Upper lobe of left lung (tissue), 6 donors: ENCODE data around the gene ATF6B. TPM values are rescaled to one million over a fixed set of nuclear protein-coding genes. Genes with fewer than 3 reads are reported as not detected.

Experiments
- ATAC-seq, 2 donors: fragments of 200-7000 bp; cut with Tn5 transposase; one replicate each; pipeline ENCODE4 v1.9.1; 2022; ENCODE audit warnings: mild to moderate bottlenecking in 2 of 2, moderate library complexity in 2 of 2; ENCODE audit not compliant: low FRiP score in 2 of 2
- DNase-seq, 2 donors: peaks; one replicate each; pipeline ENCODE4 v3.0.0-alpha.2; 2019 to 2020
- H3K27ac ChIP-seq, 4 donors: fragments of 200-600 bp; sonication (generic); one replicate each; pipeline ENCODE4 v1.5.1; 2016 to 2019
- H3K27me3 ChIP-seq, 4 donors: fragments of 200-600 bp; sonication (generic); one replicate each; pipeline ENCODE4 v1.5.1; 2017 to 2019
- H3K36me3 ChIP-seq, 4 donors: fragments of 200-600 bp; sonication (generic); one replicate each; pipeline ENCODE4 v1.5.1; 2016 to 2019
- H3K4me1 ChIP-seq, 4 donors: fragments of 200-600 bp; sonication (generic); one replicate each; pipeline ENCODE4 v1.5.1; 2018 to 2019
- H3K4me3 ChIP-seq, 4 donors: fragments of 200-600 bp; sonication (generic); one replicate each; pipeline ENCODE4 v1.5.1; 2017 to 2019; ENCODE audit warnings: mild to moderate bottlenecking in 2 of 4, moderate library complexity in 1 of 4
- H3K9me3 ChIP-seq, 4 donors: fragments of 200-600 bp; sonication (generic); one replicate each; pipeline ENCODE4 v1.5.1; 2018 to 2019
- CTCF ChIP-seq, 6 experiments: fragments of 450-650 bp in 4 of 6; fragments of 200-600 bp in 2 of 6; sonication (generic) in 2 of 6; IDR thresholded peaks; one replicate each; pipeline ENCODE4 v1.5.1; 2016 to 2019; ENCODE audit warnings: antibody characterized with exemption in 6 of 6
- EP300 ChIP-seq, 4 donors: sonication (generic); formaldehyde crosslinking; IDR thresholded peaks; one replicate each; pipeline ENCODE4 v1.5.1; 2017; ENCODE audit warnings: antibody characterized with exemption in 4 of 4, control low read depth in 2 of 4
- POLR2A ChIP-seq, 4 donors: fragments of 450-650 bp; IDR thresholded peaks; one replicate each; pipeline ENCODE4 v1.5.1; 2016 to 2017; ENCODE audit warnings: antibody characterized with exemption in 4 of 4, mild to moderate bottlenecking in 2 of 4
- POLR2AphosphoS5 ChIP-seq, 2 donors: sonication (generic); formaldehyde crosslinking; IDR thresholded peaks; one replicate each; pipeline ENCODE4 v1.5.1; 2017; ENCODE audit warnings: antibody characterized with exemption in 2 of 2
- WGBS, 2 donors: methylation state at CpG; one replicate each; pipeline ENCODE4 v1.1.5; 2017 to 2018; 5-methylcytosine and 5-hydroxymethylcytosine counted together
- total RNA-seq, 6 donors: library from RNA; depleted of rRNA in 4 of 6; stranded (reverse); fragments of >200 nt in 4 of 6; gene quantifications; one replicate each; pipeline versions ENCODE4 v1.1.0 to v1.2.1, GENCODE V29; 2016 to 2021
- donor health status: DM: no; HTN: no; CAD: no; lungs with moderate emphysema.
- donor health status: DM: no; HTN: yes; CAD: no; lungs with severe emphysema.

The ATF6B gene
- total RNA-seq, 6 donors from 2014 or later: 35.3 to 230 (median 95.8) TPM

GRCh38 chr6:32115623-32116022, 12.4 kb downstream of the ATF6B start:
- no peak overlapping the region for H3K4me3 ChIP-seq
- peaks cover 27 to 53% (median 49%) of the 10 kb centered on the region in 4 donors for H3K36me3 ChIP-seq
- DNase-seq: no peak
- WGBS, 2 donors: 84 to 88% methylated on average over 6 of the region's 6 CpGs
- no peaks in the 10 kb centered on the region for H3K9me3 ChIP-seq
- peak overlapping the region; percentile 22 to 86 (median 82) for H3K27ac ChIP-seq
- no peak for TF ChIP-seq EP300 (IDR thresholded peaks at IDR 0.05)
- TF ChIP-seq POLR2AphosphoS5 (IDR thresholded peaks at IDR 0.05): no peak
- no peak for TF ChIP-seq CTCF (IDR thresholded peaks at IDR 0.05)
- TF ChIP-seq POLR2A (IDR thresholded peaks at IDR 0.05): no peak
- ATAC-seq: no peak
- peaks cover 0 to 1% (median 0%) of the 10 kb centered on the region in 4 donors for H3K27me3 ChIP-seq
- H3K4me1 ChIP-seq: peaks cover 46 to 75% (median 72%) of the 10 kb centered on the region in 4 donors

GRCh38 chr6:32114796-32115195, 13.2 kb downstream of the ATF6B start:
- peaks cover 0 to 1% (median 0%) of the 10 kb centered on the region in 4 donors for H3K27me3 ChIP-seq
- no peak overlapping the region for H3K4me3 ChIP-seq
- WGBS, 2 donors: 57 to 62% methylated on average over 7 to 8 of the region's 8 CpGs
- peaks cover 53 to 81% (median 78%) of the 10 kb centered on the region in 4 donors for H3K4me1 ChIP-seq
- H3K36me3 ChIP-seq: peaks cover 24 to 45% (median 41%) of the 10 kb centered on the region in 4 donors
- ATAC-seq (peak in 1 of 2 donors; percentile 60), DNase-seq (no peak)
- TF ChIP-seq EP300 (IDR thresholded peaks at IDR 0.05): peak in 2 of 4 donors; percentile 4 to 87
- TF ChIP-seq CTCF (IDR thresholded peaks at IDR 0.05): no peak
- peak overlapping the region; percentile 79 to 86 (median 84) for H3K27ac ChIP-seq
- H3K9me3 ChIP-seq: no peaks in the 10 kb centered on the region

- peak overlapping the region; percentile 79 to 86 (median 84) for H3K27ac ChIP-seq
- peaks cover 24 to 40% (median 34%) of the 10 kb centered on the region in 4 donors for H3K36me3 ChIP-seq
- peak; percentile 40 to 61 for DNase-seq
- ATAC-seq: peak; percentile 72 to 81
- peaks cover 53 to 82% (median 74%) of the 10 kb centered on the region in 4 donors for H3K4me1 ChIP-seq
- TF ChIP-seq EP300 (IDR thresholded peaks at IDR 0.05): peak in 2 of 4 donors; percentile 53 to 61
- TF ChIP-seq POLR2A (IDR thresholded peaks at IDR 0.05): peak in 1 of 4 donors; percentile 14
- peak in 3 of 6 experiments; percentile 7 to 40 (median 12) for TF ChIP-seq CTCF (IDR thresholded peaks at IDR 0.05)
- TF ChIP-seq POLR2AphosphoS5 (IDR thresholded peaks at IDR 0.05): peak; percentile 69 to 79
- H3K27me3 ChIP-seq: peaks cover 0 to 1% (median 0%) of the 10 kb centered on the region in 4 donors
- 60 to 69% methylated on average over 8 to 9 of the region's 9 CpGs for WGBS, 2 donors
- no peak overlapping the region for H3K4me3 ChIP-seq
- no peaks in the 10 kb centered on the region for H3K9me3 ChIP-seq
Observed at GRCh38 chr6:32113386-32114352, 14.4 kb downstream of the ATF6B start.

- Histone ChIP-seq H3K4me3 (no peak overlapping the region), H3K36me3 (peaks cover 12 to 29% (median 22%) of the 10 kb centered on the region in 4 donors), H3K27ac (peak overlapping the region; percentile 79 to 86 (median 84)), H3K9me3 (no peaks in the 10 kb centered on the region), H3K27me3 (peaks cover 0 to 1% (median 0%) of the 10 kb centered on the region in 4 donors), H3K4me1 (peaks cover 61 to 82% (median 75%) of the 10 kb centered on the region in 4 donors)
- TF ChIP-seq CTCF (IDR thresholded peaks at IDR 0.05) (no peak), POLR2A (IDR thresholded peaks at IDR 0.05) (no peak), EP300 (IDR thresholded peaks at IDR 0.05) (no peak), POLR2AphosphoS5 (IDR thresholded peaks at IDR 0.05) (no peak)
- 54 to 70% methylated on average over 9 of the region's 9 CpGs for WGBS, 2 donors
- DNase-seq: no peak
- peak in 1 of 2 donors; percentile 38 for ATAC-seq
Observed at GRCh38 chr6:32112431-32112980, 15.5 kb downstream of the ATF6B start.
